ENCODE measurements around the gene KLHL24. TPM values are rescaled to one million over a fixed set of nuclear protein-coding genes. Genes with fewer than 3 reads are reported as not detected.

KLHL24 gene
- total and polyA plus RNA-seq, 2 of the 13 experiments (the other 11 are each of a cell fraction or from before 2014, with no cell fraction given), result 6.9 to 15.7 TPM

GRCh38 chr3:183636221-183637105 is 1.0 kb downstream of the KLHL24 start (continued):
- no peak for TF ChIP-seq NFAT5 (CRISPR knock-in tag; IDR thresholded peaks at IDR 0.05)
- TF ChIP-seq ZSCAN25 (CRISPR knock-in tag; IDR thresholded peaks at IDR 0.05), result no peak
- TF ChIP-seq WIZ (CRISPR knock-in tag; IDR thresholded peaks at IDR 0.05), result no peak
- peak; percentile 58; the same call in 1 of the 2 replicates for TF ChIP-seq UBTF (CRISPR knock-in tag; IDR thresholded peaks at IDR 0.05)
- TF ChIP-seq ZNF205 (CRISPR knock-in tag; IDR thresholded peaks at IDR 0.05), result no peak
- no peak for TF ChIP-seq ZNF34 (CRISPR knock-in tag; IDR thresholded peaks at IDR 0.05; ENCODE audit: borderline replicate concordance)
- TF ChIP-seq SMAD1 (CRISPR knock-in tag; IDR thresholded peaks at IDR 0.05; ENCODE audit: borderline replicate concordance, low read depth), result no peak
- TF ChIP-seq SIX4 (CRISPR knock-in tag; IDR thresholded peaks at IDR 0.05), result no peak
- no peak for TF ChIP-seq SIX1 (CRISPR knock-in tag; IDR thresholded peaks at IDR 0.05; ENCODE audit: borderline replicate concordance)
- peak; percentile 2; the same call in 1 of the 2 replicates for TF ChIP-seq RXRA (CRISPR knock-in tag; IDR thresholded peaks at IDR 0.05)
- TF ChIP-seq ZNF138 (CRISPR knock-in tag; IDR thresholded peaks at IDR 0.05; ENCODE audit: low read depth), result no peak
- TF ChIP-seq ZNF580 (CRISPR knock-in tag; IDR thresholded peaks at IDR 0.05; ENCODE audit: borderline replicate concordance, low read depth), result no peak
- TF ChIP-seq ZBTB21 (CRISPR knock-in tag; IDR thresholded peaks at IDR 0.05), result no peak; the same call in 1 of the 2 replicates
- no peak for TF ChIP-seq JUNB (CRISPR knock-in tag; IDR thresholded peaks at IDR 0.05; ENCODE audit: borderline replicate concordance)
- TF ChIP-seq ZNF558 (CRISPR knock-in tag; IDR thresholded peaks at IDR 0.05; ENCODE audit: borderline replicate concordance), result peak; percentile 51; the same call in 1 of the 2 replicates
- no peak for TF ChIP-seq ZNF468 (CRISPR knock-in tag; IDR thresholded peaks at IDR 0.05)
- TF ChIP-seq GRHL1 (CRISPR knock-in tag; conservative IDR thresholded peaks at IDR 0.05), result no peak
- TF ChIP-seq SAFB2 (CRISPR knock-in tag; IDR thresholded peaks at IDR 0.05; ENCODE audit: borderline replicate concordance, low read depth), result no peak; the same call in 1 of the 2 replicates
- 0 out of 2 replicates have a peak, but pooled peaks have one; percentile 58 for TF ChIP-seq BRCA1 (CRISPR knock-in tag; IDR thresholded peaks at IDR 0.05)
- TF ChIP-seq HNRNPL (IDR thresholded peaks at IDR 0.05; ENCODE audit: low read depth, low read length), result no peak

Data from HepG2 (cell line).